ENCODE results near the gene NCOA5. TPM values are rescaled to one million over a fixed set of nuclear protein-coding genes. Genes with fewer than 3 reads are reported as not detected.

The NCOA5 gene
- polyA plus RNA-seq, 1 donor (not counting 4 experiments of a cell fraction or from before 2014, with no cell fraction given) = 17.6 TPM

GRCh38 chr20:46085179-46085851, 4.4 kb downstream of the NCOA5 start:
- Histone ChIP-seq H3K4me2 (ENCODE audit: control insufficient read depth, extremely low read depth, insufficient read depth, low read depth, low read length) (no peak overlapping the region), H3K27ac (ENCODE audit: control insufficient read depth, insufficient read depth, low read length) (no peak overlapping the region), H3K9ac (ENCODE audit: control insufficient read depth, extremely low read depth, insufficient read depth, low read length) (no peak overlapping the region), H4K20me1 (ENCODE audit: control insufficient read depth, extremely low read depth, insufficient read depth, low read length) (peaks cover 10% of the 10 kb centered on the region), H3K27me3 (ENCODE audit: control insufficient read depth, extremely low read depth, insufficient read depth, low read length) (no peaks in the 10 kb centered on the region), H3K9me3 (ENCODE audit: control insufficient read depth, low read depth, low read length) (no peaks in the 10 kb centered on the region), H3K4me3 (ENCODE audit: control insufficient read depth in 2 of 3, extremely low read depth in 1 of 3, insufficient read depth in 2 of 3, low read depth in 1 of 3, low read length in 3 of 3) (no peak overlapping the region), H3K4me1 (ENCODE audit: control insufficient read depth, extremely low read depth, insufficient read depth, low read length) (peaks cover 21% of the 10 kb centered on the region), H3K9me1 (ENCODE audit: control insufficient read depth, extremely low read depth, insufficient read depth, low read length) (no peaks in the 10 kb centered on the region), H3K36me3 (ENCODE audit: control insufficient read depth in 2 of 2, extremely low read depth in 1 of 2, insufficient read depth in 2 of 2, low read length in 2 of 2) (no peaks in the 10 kb centered on the region), H2AFZ (ENCODE audit: control insufficient read depth, low read length) (no peak overlapping the region), H3K79me2 (ENCODE audit: control insufficient read depth, insufficient read depth, low read length) (peaks cover 88% of the 10 kb centered on the region)
- dilution Hi-C loops (cut with MboI; ENCODE audit: extremely low pct_ligation_motif_present, low sequenced_read_pairs) = no loop called here
- no peak for DNase-seq (ENCODE audit: low read depth, low spot score)
- FAIRE-seq = no peak
- no peak for TF ChIP-seq CTCF (optimal IDR thresholded peaks at IDR 0.05 in 1 of 3, IDR thresholded peaks at IDR 0.05 in 1 of 3, conservative IDR thresholded peaks at IDR 0.05 in 1 of 3; ENCODE audit: extremely low read depth in 1 of 3, insufficient read depth in 2 of 3, low read length in 3 of 3)
- no peak for TF ChIP-seq EZH2 (IDR thresholded peaks at IDR 0.05; ENCODE audit: low read length)

GRCh38 chr20:46084805-46085178, 5.0 kb downstream of the NCOA5 start:
- H3K27ac ChIP-seq (ENCODE audit: control insufficient read depth, insufficient read depth, low read length) = no peak overlapping the region
- peaks cover 19% of the 10 kb centered on the region for H3K4me1 ChIP-seq (ENCODE audit: control insufficient read depth, extremely low read depth, insufficient read depth, low read length)
- dilution Hi-C loops (cut with MboI; ENCODE audit: extremely low pct_ligation_motif_present, low sequenced_read_pairs) = no loop called here
- peaks cover 92% of the 10 kb centered on the region for H3K79me2 ChIP-seq (ENCODE audit: control insufficient read depth, insufficient read depth, low read length)
- TF ChIP-seq EZH2 (IDR thresholded peaks at IDR 0.05; ENCODE audit: low read length) (no peak), CTCF (optimal IDR thresholded peaks at IDR 0.05 in 1 of 3, IDR thresholded peaks at IDR 0.05 in 1 of 3, conservative IDR thresholded peaks at IDR 0.05 in 1 of 3; ENCODE audit: extremely low read depth in 1 of 3, insufficient read depth in 2 of 3, low read length in 3 of 3) (no peak)
- no peak for DNase-seq (ENCODE audit: low read depth, low spot score)
- no peak for FAIRE-seq
- H3K4me3 ChIP-seq (ENCODE audit: control insufficient read depth in 2 of 3, extremely low read depth in 1 of 3, insufficient read depth in 2 of 3, low read depth in 1 of 3, low read length in 3 of 3) = no peak overlapping the region
- H3K4me2 ChIP-seq (ENCODE audit: control insufficient read depth, extremely low read depth, insufficient read depth, low read depth, low read length) = no peak overlapping the region
- no peaks in the 10 kb centered on the region for H3K9me1 ChIP-seq (ENCODE audit: control insufficient read depth, extremely low read depth, insufficient read depth, low read length)
- H2AFZ ChIP-seq (ENCODE audit: control insufficient read depth, low read length) = no peak overlapping the region
- peaks cover 10% of the 10 kb centered on the region for H4K20me1 ChIP-seq (ENCODE audit: control insufficient read depth, extremely low read depth, insufficient read depth, low read length)
- H3K9me3 ChIP-seq (ENCODE audit: control insufficient read depth, low read depth, low read length) = no peaks in the 10 kb centered on the region
- no peak overlapping the region for H3K9ac ChIP-seq (ENCODE audit: control insufficient read depth, extremely low read depth, insufficient read depth, low read length)
- H3K36me3 ChIP-seq (ENCODE audit: control insufficient read depth in 2 of 2, extremely low read depth in 1 of 2, insufficient read depth in 2 of 2, low read length in 2 of 2) = no peaks in the 10 kb centered on the region
- H3K27me3 ChIP-seq (ENCODE audit: control insufficient read depth, extremely low read depth, insufficient read depth, low read length) = no peaks in the 10 kb centered on the region
